ENCODE data around the gene HIPK3.

- TF ChIP-seq EP300 (conservative IDR thresholded peaks at IDR 0.05; ENCODE audit: poor library complexity, severe bottlenecking) (no peak), REST (IDR thresholded peaks at IDR 0.05; ENCODE audit: borderline replicate concordance) (no peak), CTCF (IDR thresholded peaks at IDR 0.05; ENCODE audit: poor library complexity, severe bottlenecking) (no peak), EZH2 (IDR thresholded peaks at IDR 0.05; ENCODE audit: borderline replicate concordance, insufficient read depth, low read length, poor library complexity, severe bottlenecking) (no peak), SMC3 (conservative IDR thresholded peaks at IDR 0.05; ENCODE audit: poor library complexity) (no peak)
Measured at GRCh38 chr11:33350287-33350686, 93.1 kb downstream of the HIPK3 start.

Measured in neural cell (in vitro differentiated cells).